BJ (cell line): ENCODE results near the gene HMCN1. TPM values are rescaled to one million over a fixed set of nuclear protein-coding genes. Genes with fewer than 3 reads are reported as not detected.

Experiments
- CTCF ChIA-PET: fragments of 350-600 bp; formaldehyde crosslinking; extraction: SDS; loops from one replicate; lab custom pipeline; 2021; ENCODE audit warnings: antibody characterized with exemption, inconsistent platforms; lab: Yijun Ruan, JAX
- POLR2A ChIA-PET: fragments of 300-600 bp; sonication (Branson Sonifier 250); formaldehyde crosslinking; extraction: SDS; loops from one replicate; lab custom pipeline; 2021; ENCODE audit warnings: antibody characterized with exemption; lab: Charles Lee
- DNase-seq: peaks from one replicate; pipeline ENCODE4 v3.0.0-alpha.2; 2011; ENCODE audit warnings: low read depth
- H3K27me3 ChIP-seq: 2 replicates; pipeline ENCODE4 v1.6.0; 2011; ENCODE audit warnings: low read length; ENCODE audit not compliant: control insufficient read depth, insufficient read depth
- H3K36me3 ChIP-seq: 2 replicates; pipeline ENCODE4 v1.5.1; 2011; ENCODE audit warnings: low read length; ENCODE audit not compliant: control insufficient read depth, insufficient read depth
- H3K4me3 ChIP-seq: 2 replicates; pipeline ENCODE4 v1.5.1; 2011; ENCODE audit warnings: low read depth, mild to moderate bottlenecking, control low read depth, low read length
- polyA plus RNA-seq: library from polyadenylated mRNA; depleted of rRNA; stranded (reverse); fragments of >200 nt; gene quantifications from 2 replicates; pipeline ENCODE4 v1.2.3, GENCODE V29; 2011
- TF ChIP-seq, protein P1 (sequence below): IDR thresholded peaks from 2 replicates; pipeline ENCODE4 v1.5.1; 2011; ENCODE audit warnings: low read depth, mild to moderate bottlenecking, control low read depth, inconsistent platforms, low read length, moderate library complexity; ENCODE audit not compliant: insufficient read depth

HMCN1 gene
- polyA plus RNA-seq, 1 experiment, result 13.3 TPM

DNA sequence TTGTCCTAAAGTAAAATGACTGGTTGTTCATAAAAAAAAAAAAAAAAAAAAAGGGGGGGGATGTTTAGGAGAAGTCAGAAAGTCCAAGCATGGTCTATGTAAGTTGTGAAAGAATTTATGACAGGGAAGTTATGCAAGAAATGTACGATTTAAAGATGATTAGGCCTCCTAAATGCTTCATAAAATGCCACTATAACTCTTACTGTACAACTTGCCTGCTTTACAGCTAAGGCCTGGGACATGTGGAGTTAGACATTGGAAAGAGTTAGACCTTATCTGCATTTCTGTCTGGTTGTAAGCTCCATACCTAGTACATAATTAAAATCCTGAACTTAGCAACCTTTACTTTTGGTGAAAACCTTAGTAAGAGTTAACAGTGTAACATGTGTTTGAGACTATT lies 490.9 kb downstream of the HMCN1 start:
- H3K4me3 ChIP-seq, result no peak overlapping the region
- ChIA-PET POLR2A (no interaction called here), CTCF (interaction anchor here (0.6 kb wide), 1 partner anchor 12 kb away, joined by 3 read pairs; no protein-coding TSS in a partner anchor)
- TF ChIP-seq, protein P1, sequence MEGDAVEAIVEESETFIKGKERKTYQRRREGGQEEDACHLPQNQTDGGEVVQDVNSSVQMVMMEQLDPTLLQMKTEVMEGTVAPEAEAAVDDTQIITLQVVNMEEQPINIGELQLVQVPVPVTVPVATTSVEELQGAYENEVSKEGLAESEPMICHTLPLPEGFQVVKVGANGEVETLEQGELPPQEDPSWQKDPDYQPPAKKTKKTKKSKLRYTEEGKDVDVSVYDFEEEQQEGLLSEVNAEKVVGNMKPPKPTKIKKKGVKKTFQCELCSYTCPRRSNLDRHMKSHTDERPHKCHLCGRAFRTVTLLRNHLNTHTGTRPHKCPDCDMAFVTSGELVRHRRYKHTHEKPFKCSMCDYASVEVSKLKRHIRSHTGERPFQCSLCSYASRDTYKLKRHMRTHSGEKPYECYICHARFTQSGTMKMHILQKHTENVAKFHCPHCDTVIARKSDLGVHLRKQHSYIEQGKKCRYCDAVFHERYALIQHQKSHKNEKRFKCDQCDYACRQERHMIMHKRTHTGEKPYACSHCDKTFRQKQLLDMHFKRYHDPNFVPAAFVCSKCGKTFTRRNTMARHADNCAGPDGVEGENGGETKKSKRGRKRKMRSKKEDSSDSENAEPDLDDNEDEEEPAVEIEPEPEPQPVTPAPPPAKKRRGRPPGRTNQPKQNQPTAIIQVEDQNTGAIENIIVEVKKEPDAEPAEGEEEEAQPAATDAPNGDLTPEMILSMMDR, result no peak
- no peaks in the 10 kb centered on the region for H3K36me3 ChIP-seq
- no peaks in the 10 kb centered on the region; the same call in 1 of the 2 replicates for H3K27me3 ChIP-seq
- DNase-seq, result peak; percentile 38

DNA sequence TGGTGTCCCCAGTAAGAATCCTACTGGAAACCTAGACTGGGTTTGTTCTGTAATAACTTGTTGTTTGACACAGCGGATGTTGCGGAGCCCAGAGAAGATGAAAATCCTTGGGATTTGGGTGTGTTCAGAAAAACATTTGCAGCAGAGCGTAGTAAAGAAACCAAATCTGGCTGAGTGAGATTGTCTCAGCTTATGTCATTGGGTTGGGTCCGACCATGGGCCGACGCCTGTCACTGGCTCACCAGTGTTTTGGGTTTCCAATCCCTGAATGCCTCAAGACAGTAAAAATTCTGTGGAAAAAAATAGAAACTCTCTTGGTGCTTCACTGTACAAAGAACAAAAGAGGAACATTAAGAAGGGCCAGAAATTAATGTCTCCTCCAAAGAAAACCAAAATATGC lies 494.6 kb downstream of the HMCN1 start:
- H3K27me3 ChIP-seq, result no peaks in the 10 kb centered on the region; the same call in 1 of the 2 replicates
- DNase-seq, result no peak
- ChIA-PET CTCF (interaction anchor here (0.9 kb wide), 1 partner anchor 10 kb away, joined by 5 read pairs; no protein-coding TSS in a partner anchor), POLR2A (no interaction called here)
- no peak overlapping the region for H3K4me3 ChIP-seq
- TF ChIP-seq, protein P1, result no peak
- no peaks in the 10 kb centered on the region for H3K36me3 ChIP-seq

DNA sequence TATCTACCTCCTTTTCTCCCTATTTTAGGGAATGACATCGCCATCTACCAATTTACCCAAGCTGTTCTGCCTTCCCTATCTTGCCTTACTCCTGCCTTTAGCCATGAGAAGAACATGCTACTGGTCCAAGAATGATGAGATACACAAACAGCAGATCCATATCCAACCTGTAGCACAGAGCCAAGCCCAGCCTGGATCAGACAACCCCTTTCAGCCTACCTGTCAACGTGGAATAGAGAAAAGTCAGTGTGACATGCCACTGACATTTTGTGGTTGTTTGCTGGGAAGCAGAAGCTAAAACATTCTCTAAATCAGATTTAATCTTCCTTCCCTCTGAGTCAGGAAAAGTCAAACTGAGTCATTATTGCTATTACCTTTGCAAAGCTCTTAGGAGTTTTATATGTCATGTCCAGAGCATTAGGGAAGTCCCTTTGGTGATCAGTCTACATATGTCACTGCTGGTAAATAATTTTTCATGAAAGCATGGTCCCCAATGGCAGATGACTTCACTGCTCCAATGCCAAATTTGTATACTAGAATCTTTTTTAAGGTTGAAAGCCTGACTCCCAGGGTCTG lies 497.8 kb downstream of the HMCN1 start:
- ChIA-PET POLR2A (no interaction called here), CTCF (no interaction called here)
- Histone ChIP-seq H3K4me3 (no peak overlapping the region), H3K36me3 (no peaks in the 10 kb centered on the region), H3K27me3 (no peaks in the 10 kb centered on the region; the same call in 1 of the 2 replicates)
- DNase-seq, result no peak
- TF ChIP-seq, protein P1, result no peak

DNA sequence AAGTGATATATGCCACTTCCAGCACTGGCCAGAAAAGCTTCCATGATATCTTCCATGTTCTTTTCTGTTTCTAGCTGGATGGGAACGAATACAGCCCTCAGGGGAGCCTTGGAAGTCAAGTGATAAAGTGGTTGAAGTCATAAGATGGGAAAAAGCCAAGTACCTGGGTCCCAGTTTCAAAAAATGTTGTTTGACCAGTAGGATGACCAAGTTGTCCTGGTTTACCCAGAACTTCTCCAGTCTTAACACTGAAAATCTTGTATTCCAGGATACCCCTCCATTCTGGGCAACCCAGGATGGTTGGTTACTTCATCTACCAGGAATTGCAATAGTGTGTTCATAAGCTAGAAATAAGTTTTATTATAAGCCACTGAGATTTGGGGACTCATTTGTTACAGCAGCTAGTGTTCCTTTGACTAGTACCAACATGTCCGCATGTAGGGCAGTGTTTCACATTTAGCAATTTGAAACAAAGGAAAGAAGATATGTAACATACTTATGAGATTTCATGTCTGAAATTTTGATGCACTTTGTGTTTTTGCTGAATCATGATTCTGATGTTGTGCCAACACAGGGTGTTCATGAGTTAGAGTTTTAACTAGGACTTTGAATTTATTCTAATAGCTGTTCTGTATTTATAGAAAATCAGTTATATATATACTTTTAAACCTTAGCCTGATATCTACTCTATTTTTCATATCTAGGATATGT lies 500.9 kb downstream of the HMCN1 start:
- Histone ChIP-seq H3K36me3 (no peaks in the 10 kb centered on the region), H3K4me3 (no peak overlapping the region), H3K27me3 (no peaks in the 10 kb centered on the region)
- DNase-seq, result no peak
- TF ChIP-seq, protein P1, result no peak
- ChIA-PET CTCF (no interaction called here), POLR2A (no interaction called here)

DNA sequence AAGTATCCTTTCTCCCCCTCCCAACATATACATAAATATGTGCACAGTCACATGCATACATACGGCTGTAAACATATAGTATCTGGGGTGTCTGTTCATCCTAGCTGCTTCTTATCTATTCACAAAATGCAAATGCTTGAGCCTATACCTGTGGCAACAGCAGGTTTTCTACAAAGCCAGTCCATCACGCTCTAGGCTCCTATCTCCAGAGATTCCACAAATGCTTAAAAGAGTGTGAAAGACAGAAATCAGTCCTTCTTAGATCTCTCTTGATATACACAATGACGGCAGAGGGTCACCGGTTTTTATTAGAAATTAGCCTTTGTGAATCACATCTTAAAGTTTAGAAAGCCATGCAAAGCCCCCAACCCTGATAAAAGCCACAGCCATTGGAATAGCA lies 501.5 kb downstream of the HMCN1 start:
- Histone ChIP-seq H3K27me3 (no peaks in the 10 kb centered on the region), H3K4me3 (no peak overlapping the region), H3K36me3 (no peaks in the 10 kb centered on the region)
- POLR2A ChIA-PET, result interaction anchor here (0.6 kb wide), 1 partner anchor 133 kb away, joined by 3 read pairs; no protein-coding TSS in a partner anchor
- TF ChIP-seq, protein P1, result no peak
- CTCF ChIA-PET, result no interaction called here
- no peak for DNase-seq
